HepG2 (cell line): ENCODE data around the gene G6PD. TPM values are rescaled to one million over a fixed set of nuclear protein-coding genes. Genes with fewer than 3 reads are reported as not detected.

Source experiments
- ATAC-seq: fragments of 200-7000 bp; cut with Tn5 transposase; 3 replicates; pipeline ENCODE4 v1.9.1; 2020; ENCODE audit warnings: mild to moderate bottlenecking, moderate library complexity
- BruUV-seq: library from RNA; stranded (reverse); fragments of 400-500 nt; replicated peaks from 2 replicates; lab custom pipeline; 2021; lab: Mats Ljungman, UMichigan
- CTCF ChIA-PET: fragments of 300-600 bp; formaldehyde crosslinking; extraction: SDS; loops from one replicate; lab custom pipeline; 2021; ENCODE audit warnings: low total read pairs, inconsistent platforms, low intra/inter-chr PET ratio; lab: Yijun Ruan, JAX
- POLR2A ChIA-PET: fragments of 350-600 bp; sonication (Branson Sonifier 250); formaldehyde crosslinking; loops from one replicate; lab custom pipeline; 2020; ENCODE audit warnings: antibody characterized with exemption, inconsistent platforms; lab: Yijun Ruan, JAX
- DNase-seq: peaks from one replicate; pipeline ENCODE4 v3.0.0-alpha.2; 2015; ENCODE audit warnings: low spot score
- FAIRE-seq: peaks from 3 replicates; lab custom pipeline; 2011; peaks lifted over from hg19 to GRCh38; lab: Jason Lieb, UNC
- H2AFZ ChIP-seq: one replicate; pipeline ENCODE4 v1.6.1; 2011; ENCODE audit warnings: low read length, inconsistent platforms
- H3K27ac ChIP-seq: fragments of 300-600 bp; 3 replicates; pipeline ENCODE4 v1.8.0; 2011; ENCODE audit warnings: mixed run types, mild to moderate bottlenecking, mixed read lengths, low read length, inconsistent platforms; ENCODE audit not compliant: insufficient read depth; ENCODE audit errors: extremely low read length
- H3K27me3 ChIP-seq, 2 experiments: fragments of 200-600 bp in 1 of 2; 2 replicates in 1 of 2; 3 replicates in 1 of 2; pipeline versions ENCODE4 v1.6.0 to v1.8.0; 2011; ENCODE audit warnings: low read length in 2 of 2, mild to moderate bottlenecking in 2 of 2, moderate library complexity in 2 of 2, inconsistent platforms in 1 of 2; ENCODE audit not compliant: insufficient read depth in 2 of 2, control insufficient read depth in 1 of 2
- H3K36me3 ChIP-seq, 2 experiments: fragments of 200-600 bp in 1 of 2; replicated peaks in 1 of 2; 2 replicates in 1 of 2; 3 replicates in 1 of 2; pipeline versions ENCODE4 v1.5.1 to v1.8.0; 2011; ENCODE audit warnings: low read length in 2 of 2, inconsistent platforms in 1 of 2; ENCODE audit not compliant: insufficient read depth in 2 of 2, control insufficient read depth in 1 of 2
- H3K4me1 ChIP-seq: 2 replicates; pipeline ENCODE4 v1.5.1; 2012; ENCODE audit warnings: low read length, inconsistent platforms; ENCODE audit not compliant: insufficient read depth
- H3K4me2 ChIP-seq: 2 replicates; pipeline ENCODE4 v1.6.0; 2011; ENCODE audit warnings: low read depth, low read length, inconsistent platforms
- H3K4me3 ChIP-seq, 3 experiments: fragments of 200-600 bp in 1 of 3; sonication (generic), shearing (Covaris generic) in 1 of 3; replicated peaks in 1 of 3; 2 replicates each; pipeline ENCODE4 v1.5.1; 2011 to 2016; ENCODE audit warnings: low read length in 3 of 3, inconsistent platforms in 2 of 3, low read depth in 2 of 3, mild to moderate bottlenecking in 2 of 3, control low read depth in 1 of 3, mixed read lengths in 1 of 3; ENCODE audit not compliant: insufficient read depth in 1 of 3
- H3K79me2 ChIP-seq: one replicate; pipeline ENCODE4 v1.6.1; 2011; ENCODE audit warnings: low read length, inconsistent platforms; ENCODE audit not compliant: insufficient read depth
- H3K9ac ChIP-seq: 2 replicates; pipeline ENCODE4 v1.6.0; 2011; ENCODE audit warnings: mild to moderate bottlenecking, low read depth, low read length, inconsistent platforms; ENCODE audit not compliant: insufficient read depth
- H3K9me3 ChIP-seq: 2 replicates; pipeline ENCODE4 v1.5.1; 2012; ENCODE audit warnings: mild to moderate bottlenecking, low read length
- H4K20me1 ChIP-seq: 2 replicates; pipeline ENCODE4 v1.6.0; 2011; ENCODE audit warnings: inconsistent platforms, mild to moderate bottlenecking, low read length, moderate library complexity; ENCODE audit not compliant: insufficient read depth
- ATF7 ChIP-seq, 2 experiments: fragments of 450-650 bp in 1 of 2; sonication (generic) in 1 of 2; formaldehyde crosslinking in 1 of 2; IDR thresholded peaks; 2 replicates each; pipeline versions ENCODE4 v1.4.0 to v1.6.1; 2016 to 2020; ENCODE audit warnings: antibody characterized with exemption in 1 of 2, mild to moderate bottlenecking in 1 of 2, missing genetic modification reagents in 1 of 2
- HMG20A ChIP-seq: IDR thresholded peaks from 2 replicates; pipeline ENCODE4 v1.6.1; 2016; ENCODE audit warnings: borderline replicate concordance
- HNRNPK ChIP-seq: fragments of 200-400 bp; formaldehyde crosslinking; IDR thresholded peaks from 2 replicates; pipeline ENCODE4 v1.6.1; 2018; ENCODE audit warnings: low read length, low read depth, moderate library complexity, mild to moderate bottlenecking; ENCODE audit not compliant: poor library complexity, severe bottlenecking
- NFE2 ChIP-seq: sonication (generic); formaldehyde crosslinking; IDR thresholded peaks from 2 replicates; pipeline ENCODE4 v1.4.0; 2020; ENCODE audit warnings: missing genetic modification reagents
- NR2F2 ChIP-seq: IDR thresholded peaks from 2 replicates; pipeline ENCODE4 v1.6.1; 2012; ENCODE audit warnings: low read depth, inconsistent platforms, borderline replicate concordance
- NR2F6 ChIP-seq, 2 experiments: IDR thresholded peaks; 2 replicates each; pipeline ENCODE4 v1.6.1; 2016; ENCODE audit warnings: antibody characterized with exemption in 1 of 2, mild to moderate bottlenecking in 1 of 2
- SETDB1 ChIP-seq: sonication (generic); formaldehyde crosslinking; IDR thresholded peaks from 2 replicates; pipeline ENCODE4 v1.5.1; 2020; ENCODE audit warnings: missing genetic modification reagents, mild to moderate bottlenecking, borderline replicate concordance
- ZNF766 ChIP-seq: sonication (generic); formaldehyde crosslinking; IDR thresholded peaks from 2 replicates; pipeline ENCODE4 v1.5.0; 2020; ENCODE audit warnings: missing genetic modification reagents, borderline replicate concordance
- WGBS: methylation state at CpG from one replicate; pipeline ENCODE4 v1.1.6; 2017; ENCODE audit warnings: low lambda C conversion rate; 5-methylcytosine and 5-hydroxymethylcytosine counted together
- in situ Hi-C: cut with HindIII; loops from 2 replicates; pipeline ENCODE4 v1.10.0; 2017; ENCODE audit warnings: low pct_unique_long_range_greater_than_20kb; ENCODE audit not compliant: extremely low pct_ligation_motif_present
- intact Hi-C: fragments of 100-400 bp; cut with micrococcal nuclease; formaldehyde crosslinking; loops from one replicate; pipeline ENCODE4 v1.10.0; 2022; ENCODE audit not compliant: unreplicated experiment
- polyA plus RNA-seq, 8 experiments: library from polyadenylated mRNA; depleted of rRNA in 3 of 8; stranded (reverse) in 7 of 8; unstranded in 1 of 8; fragments of >200 nt; fragmentation: Illumina TruSeq in 4 of 8; extraction: Trizol in 4 of 8; gene quantifications; 2 replicates each; pipeline versions ENCODE4 v1.2.1 to v1.2.3, GENCODE V29; 2011 to 2016; ENCODE audit warnings: low read depth in 4 of 8, missing spikeins in 1 of 8, mixed read lengths in 1 of 8; ENCODE audit not compliant: insufficient read depth in 1 of 8
- total RNA-seq, 5 experiments: library from RNA; depleted of rRNA; stranded (reverse); fragments of >200 nt; fragmentation: Illumina TruSeq; extraction: Trizol; gene quantifications; 2 replicates each; pipeline ENCODE4 v1.2.3, GENCODE V29; 2016; ENCODE audit warnings: low read depth in 1 of 5

The G6PD gene
- total and polyA plus RNA-seq, 2 of the 13 experiments (the other 11 are each of a cell fraction or from before 2014, with no cell fraction given): 18.8 to 28.8 TPM

GRCh38 chrX:154513716-154514115 is 32.9 kb downstream of the G6PD start:
- in situ Hi-C loops: no loop called here
- FAIRE-seq (no peak), ATAC-seq (no peak), DNase-seq (no peak)
- POLR2A ChIA-PET: interaction anchor here (1.0 to 1.6 kb wide), 3 partner anchors 13 to 144 kb away, joined by 3 to 5 read pairs (median 3); partner anchors contain the start of gene SLC10A3
- no TSS peak for BruUV-seq
- CTCF ChIA-PET: no interaction called here
- Histone ChIP-seq H3K9me3 (no peaks in the 10 kb centered on the region), H3K27ac (no peak overlapping the region), H4K20me1 (no peaks in the 10 kb centered on the region), H3K9ac (no peak overlapping the region), H3K4me3 (no peak overlapping the region), H3K4me1 (peaks cover 25% of the 10 kb centered on the region), H3K79me2 (no peaks in the 10 kb centered on the region), H3K4me2 (no peak overlapping the region), H3K36me3 (no peaks in the 10 kb centered on the region), H2AFZ (no peak overlapping the region), H3K27me3 (no peaks in the 10 kb centered on the region)
- intact Hi-C loops: no loop called here
- WGBS: 90% methylated on average over 2 of the region's 2 CpGs
- TF ChIP-seq ATF7 (IDR thresholded peaks at IDR 0.05): no peak
- no peak for TF ChIP-seq ATF7 (CRISPR knock-in tag; IDR thresholded peaks at IDR 0.05)
- TF ChIP-seq SETDB1 (CRISPR knock-in tag): no peak
- TF ChIP-seq HMG20A (CRISPR knock-in tag): no peak
- TF ChIP-seq ZNF766 (CRISPR knock-in tag): no peak
- TF ChIP-seq HNRNPK: no peak
- peak; percentile 39; the same call in 1 of the 2 replicates for TF ChIP-seq NR2F2
- peak; percentile 61 for TF ChIP-seq NR2F6 (IDR thresholded peaks at IDR 0.05)
- no peak for TF ChIP-seq NR2F6 (CRISPR knock-in tag; IDR thresholded peaks at IDR 0.05)

- Histone ChIP-seq H3K27me3 (no peaks in the 10 kb centered on the region), H2AFZ (no peak overlapping the region), H3K9me3 (no peaks in the 10 kb centered on the region), H3K9ac (no peak overlapping the region), H3K79me2 (no peaks in the 10 kb centered on the region), H4K20me1 (no peaks in the 10 kb centered on the region), H3K36me3 (no peaks in the 10 kb centered on the region), H3K4me1 (peaks cover 19% of the 10 kb centered on the region), H3K4me2 (no peak overlapping the region), H3K27ac (no peak overlapping the region), H3K4me3 (no peak overlapping the region)
- DNase-seq (no peak), FAIRE-seq (no peak), ATAC-seq (no peak)
- POLR2A ChIA-PET: interaction anchor here (1.5 to 1.6 kb wide), 2 partner anchors 14 to 23 kb away, joined by 3 to 5 read pairs; partner anchors contain the start of gene SLC10A3
- in situ Hi-C loops: no loop called here
- CTCF ChIA-PET: no interaction called here
- no TSS peak for BruUV-seq
- intact Hi-C loops: no loop called here
- WGBS: 95% methylated on average over 10 of the region's 16 CpGs
- TF ChIP-seq NFE2 (CRISPR knock-in tag): no peak
Measured at GRCh38 chrX:154512879-154513553, 33.6 kb downstream of the G6PD start.
